BJ (cell line): ENCODE results near the gene JPT2. TPM values are rescaled to one million over a fixed set of nuclear protein-coding genes. Genes with fewer than 3 reads are reported as not detected.

ENCODE experiments used
- CTCF ChIA-PET: fragments of 350-600 bp; formaldehyde crosslinking; extraction: SDS; loops from one replicate; lab custom pipeline; 2021; ENCODE audit warnings: antibody characterized with exemption, inconsistent platforms; lab: Yijun Ruan, JAX
- POLR2A ChIA-PET: fragments of 300-600 bp; sonication (Branson Sonifier 250); formaldehyde crosslinking; extraction: SDS; loops from one replicate; lab custom pipeline; 2021; ENCODE audit warnings: antibody characterized with exemption; lab: Charles Lee
- DNase-seq: peaks from one replicate; pipeline ENCODE4 v3.0.0-alpha.2; 2011; ENCODE audit warnings: low read depth
- H3K27me3 ChIP-seq: 2 replicates; pipeline ENCODE4 v1.6.0; 2011; ENCODE audit warnings: low read length; ENCODE audit not compliant: control insufficient read depth, insufficient read depth
- H3K36me3 ChIP-seq: 2 replicates; pipeline ENCODE4 v1.5.1; 2011; ENCODE audit warnings: low read length; ENCODE audit not compliant: control insufficient read depth, insufficient read depth
- H3K4me3 ChIP-seq: 2 replicates; pipeline ENCODE4 v1.5.1; 2011; ENCODE audit warnings: low read depth, mild to moderate bottlenecking, control low read depth, low read length
- polyA plus RNA-seq: library from polyadenylated mRNA; depleted of rRNA; stranded (reverse); fragments of >200 nt; gene quantifications from 2 replicates; pipeline ENCODE4 v1.2.3, GENCODE V29; 2011
- TF ChIP-seq, protein P1 (sequence below): IDR thresholded peaks from 2 replicates; pipeline ENCODE4 v1.5.1; 2011; ENCODE audit warnings: low read depth, mild to moderate bottlenecking, control low read depth, inconsistent platforms, low read length, moderate library complexity; ENCODE audit not compliant: insufficient read depth

JPT2 gene
- polyA plus RNA-seq, 1 experiment: 46.2 TPM

DNA sequence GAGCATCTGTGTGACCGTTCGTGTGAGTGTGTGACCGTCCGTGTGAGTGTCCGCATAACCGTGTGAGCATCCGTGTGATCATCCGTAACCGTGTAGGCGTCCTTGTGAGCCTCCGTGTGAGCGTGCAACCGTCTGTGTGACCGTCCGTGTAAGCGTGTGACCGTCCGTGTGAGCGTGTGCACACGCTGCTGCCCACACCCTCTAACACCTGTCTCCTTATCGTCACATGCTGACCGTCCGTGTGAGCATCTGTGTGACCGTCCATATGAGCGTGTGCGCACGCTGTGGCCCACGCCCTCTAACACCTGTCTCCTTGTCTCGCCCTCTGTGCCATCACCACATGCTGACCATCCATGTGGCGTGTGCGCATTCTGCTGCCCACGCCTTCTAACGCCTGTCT is 62.2 kb downstream of the JPT2 start:
- Histone ChIP-seq H3K4me3 (no peak overlapping the region), H3K36me3 (peaks cover 17% of the 10 kb centered on the region), H3K27me3 (no peaks in the 10 kb centered on the region)
- TF ChIP-seq, protein P1, sequence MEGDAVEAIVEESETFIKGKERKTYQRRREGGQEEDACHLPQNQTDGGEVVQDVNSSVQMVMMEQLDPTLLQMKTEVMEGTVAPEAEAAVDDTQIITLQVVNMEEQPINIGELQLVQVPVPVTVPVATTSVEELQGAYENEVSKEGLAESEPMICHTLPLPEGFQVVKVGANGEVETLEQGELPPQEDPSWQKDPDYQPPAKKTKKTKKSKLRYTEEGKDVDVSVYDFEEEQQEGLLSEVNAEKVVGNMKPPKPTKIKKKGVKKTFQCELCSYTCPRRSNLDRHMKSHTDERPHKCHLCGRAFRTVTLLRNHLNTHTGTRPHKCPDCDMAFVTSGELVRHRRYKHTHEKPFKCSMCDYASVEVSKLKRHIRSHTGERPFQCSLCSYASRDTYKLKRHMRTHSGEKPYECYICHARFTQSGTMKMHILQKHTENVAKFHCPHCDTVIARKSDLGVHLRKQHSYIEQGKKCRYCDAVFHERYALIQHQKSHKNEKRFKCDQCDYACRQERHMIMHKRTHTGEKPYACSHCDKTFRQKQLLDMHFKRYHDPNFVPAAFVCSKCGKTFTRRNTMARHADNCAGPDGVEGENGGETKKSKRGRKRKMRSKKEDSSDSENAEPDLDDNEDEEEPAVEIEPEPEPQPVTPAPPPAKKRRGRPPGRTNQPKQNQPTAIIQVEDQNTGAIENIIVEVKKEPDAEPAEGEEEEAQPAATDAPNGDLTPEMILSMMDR: no peak
- DNase-seq: no peak
- POLR2A ChIA-PET: no interaction called here
- CTCF ChIA-PET: no interaction called here

DNA sequence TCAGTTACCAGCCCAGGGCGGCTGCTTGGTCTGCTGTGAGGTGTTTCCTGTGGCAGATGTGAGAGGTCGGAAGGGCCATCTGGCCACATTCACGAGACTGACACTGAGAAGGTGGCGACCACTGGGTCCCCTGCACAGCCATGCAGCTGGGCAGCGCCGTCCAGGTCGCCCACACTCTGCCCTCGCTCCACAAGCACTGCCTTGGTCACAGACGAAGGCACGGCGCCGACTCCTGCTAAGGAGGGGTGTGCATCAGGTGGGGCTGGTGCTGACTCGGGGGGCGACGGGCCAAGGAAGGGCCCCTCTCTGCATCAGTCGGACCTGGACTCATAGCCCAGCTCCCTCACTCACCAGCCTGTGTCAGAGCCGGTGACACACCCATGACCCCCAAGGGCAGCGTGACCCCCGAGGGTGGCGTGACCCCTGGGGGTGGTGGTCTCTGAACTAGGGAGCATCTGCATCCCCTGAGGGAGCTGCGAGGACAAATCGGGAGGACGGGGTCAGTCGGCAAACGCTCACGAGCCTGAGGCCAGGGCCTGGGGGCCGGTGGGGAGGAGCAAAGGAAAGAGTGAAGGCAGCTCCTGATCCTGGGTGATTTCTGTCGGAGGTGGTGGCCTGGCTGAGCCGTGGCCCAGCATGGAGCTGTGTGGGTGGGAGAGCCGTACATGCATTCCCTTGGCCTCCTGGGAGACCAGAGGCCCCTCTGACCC is 62.9 kb downstream of the JPT2 start:
- TF ChIP-seq, protein P1: no peak
- no peaks in the 10 kb centered on the region for H3K27me3 ChIP-seq
- no peak for DNase-seq
- peaks cover 17% of the 10 kb centered on the region for H3K36me3 ChIP-seq
- CTCF ChIA-PET: interaction anchor here (1.1 kb wide), 1 partner anchor 18 kb away, joined by 3 read pairs; no protein-coding TSS in a partner anchor
- POLR2A ChIA-PET: no interaction called here
- no peak overlapping the region for H3K4me3 ChIP-seq

GRCh38 chr16:1741553-1742165 is 63.6 kb downstream of the JPT2 start:
- TF ChIP-seq, protein P1: no peak
- H3K27me3 ChIP-seq: no peaks in the 10 kb centered on the region
- ChIA-PET POLR2A (no interaction called here), CTCF (interaction anchor here (1.1 kb wide), 1 partner anchor 18 kb away, joined by 3 read pairs; no protein-coding TSS in a partner anchor)
- no peak overlapping the region for H3K4me3 ChIP-seq
- H3K36me3 ChIP-seq: peaks cover 17% of the 10 kb centered on the region
- no peak for DNase-seq

- POLR2A ChIA-PET: no interaction called here
- H3K4me3 ChIP-seq: no peak overlapping the region
- CTCF ChIA-PET: interaction anchor here (0.8 to 0.9 kb wide), 2 partner anchors 21 to 38 kb away, joined by 3 read pairs; partner anchors contain the start of gene MAPK8IP3
- TF ChIP-seq, protein P1: no peak
- H3K27me3 ChIP-seq: no peaks in the 10 kb centered on the region
- peaks cover 28% of the 10 kb centered on the region for H3K36me3 ChIP-seq
- no peak for DNase-seq
Measured at GRCh38 chr16:1743376-1744337, 65.6 kb downstream of the JPT2 start.
